HG02678 (cell line): ENCODE data around the gene HIPK2.

ENCODE experiments used
- ATAC-seq: cut with Tn5 transposase; IDR thresholded peaks from one replicate; pipeline ENCODE4 v1.9.1; 2021; ENCODE audit warnings: mild to moderate bottlenecking, moderate library complexity; ENCODE audit not compliant: unreplicated experiment

The HIPK2 gene

GRCh38 chr7:139783647-139784385 lies 6.0 kb upstream of the HIPK2 start:
- peak; percentile 44 for ATAC-seq

- ATAC-seq, result no peak
These were observed 5.1 kb upstream of the HIPK2 start for GRCh38 chr7:139782932-139783331.

GRCh38 chr7:139777133-139777891 lies 486 bp downstream of the HIPK2 start:
- ATAC-seq, result peak; percentile 14

- no peak for ATAC-seq
These were observed 1.2 kb downstream of the HIPK2 start for GRCh38 chr7:139776486-139777132.

GRCh38 chr7:139775829-139776266 lies 1.9 kb downstream of the HIPK2 start:
- ATAC-seq, result no peak

- ATAC-seq, result no peak
These were observed 3.4 kb downstream of the HIPK2 start for GRCh38 chr7:139774376-139774775.

- ATAC-seq, result no peak
These were observed 4.4 kb downstream of the HIPK2 start for GRCh38 chr7:139773371-139773770.

- no peak for ATAC-seq
These were observed 4.9 kb downstream of the HIPK2 start for GRCh38 chr7:139772873-139773272.

GRCh38 chr7:139772115-139772514 lies 5.7 kb downstream of the HIPK2 start:
- ATAC-seq, result no peak

GRCh38 chr7:139771001-139771956 lies 6.5 kb downstream of the HIPK2 start:
- no peak for ATAC-seq

- ATAC-seq, result no peak
These were observed 8.0 kb downstream of the HIPK2 start for GRCh38 chr7:139769761-139770160.

GRCh38 chr7:139769066-139769465 lies 8.7 kb downstream of the HIPK2 start:
- ATAC-seq, result no peak

GRCh38 chr7:139768249-139768824 lies 9.5 kb downstream of the HIPK2 start:
- no peak for ATAC-seq

- ATAC-seq, result peak; percentile 92
These were observed 10.2 kb downstream of the HIPK2 start for GRCh38 chr7:139767561-139767982.

- ATAC-seq, result no peak
These were observed 12.7 kb downstream of the HIPK2 start for GRCh38 chr7:139765143-139765542.

- no peak for ATAC-seq
These were observed 14.5 kb downstream of the HIPK2 start for GRCh38 chr7:139763330-139763729.

GRCh38 chr7:139762886-139763285 lies 14.9 kb downstream of the HIPK2 start:
- no peak for ATAC-seq

GRCh38 chr7:139758388-139758787 lies 19.4 kb downstream of the HIPK2 start:
- ATAC-seq, result no peak

- no peak for ATAC-seq
These were observed 19.8 kb downstream of the HIPK2 start for GRCh38 chr7:139757968-139758367.

GRCh38 chr7:139753693-139754111 lies 24.1 kb downstream of the HIPK2 start:
- no peak for ATAC-seq
